Loucy (cell line): ENCODE data around the gene CHRNA5.

Experiments used
- EZH2phosphoT487 ChIP-seq: fragments of 200-600 bp; IDR thresholded peaks from 2 replicates; pipeline ENCODE4 v1.6.1; 2018; ENCODE audit warnings: antibody characterized with exemption, mild to moderate bottlenecking, moderate library complexity, borderline replicate concordance
- TF ChIP-seq, protein P1 (sequence below): fragments of 200-600 bp; sonication (generic); conservative IDR thresholded peaks from 2 replicates; pipeline ENCODE4 v1.5.1; 2014; ENCODE audit warnings: mild to moderate bottlenecking, antibody characterized with exemption, low read length

- TF ChIP-seq, protein P1, sequence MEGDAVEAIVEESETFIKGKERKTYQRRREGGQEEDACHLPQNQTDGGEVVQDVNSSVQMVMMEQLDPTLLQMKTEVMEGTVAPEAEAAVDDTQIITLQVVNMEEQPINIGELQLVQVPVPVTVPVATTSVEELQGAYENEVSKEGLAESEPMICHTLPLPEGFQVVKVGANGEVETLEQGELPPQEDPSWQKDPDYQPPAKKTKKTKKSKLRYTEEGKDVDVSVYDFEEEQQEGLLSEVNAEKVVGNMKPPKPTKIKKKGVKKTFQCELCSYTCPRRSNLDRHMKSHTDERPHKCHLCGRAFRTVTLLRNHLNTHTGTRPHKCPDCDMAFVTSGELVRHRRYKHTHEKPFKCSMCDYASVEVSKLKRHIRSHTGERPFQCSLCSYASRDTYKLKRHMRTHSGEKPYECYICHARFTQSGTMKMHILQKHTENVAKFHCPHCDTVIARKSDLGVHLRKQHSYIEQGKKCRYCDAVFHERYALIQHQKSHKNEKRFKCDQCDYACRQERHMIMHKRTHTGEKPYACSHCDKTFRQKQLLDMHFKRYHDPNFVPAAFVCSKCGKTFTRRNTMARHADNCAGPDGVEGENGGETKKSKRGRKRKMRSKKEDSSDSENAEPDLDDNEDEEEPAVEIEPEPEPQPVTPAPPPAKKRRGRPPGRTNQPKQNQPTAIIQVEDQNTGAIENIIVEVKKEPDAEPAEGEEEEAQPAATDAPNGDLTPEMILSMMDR: no peak
- no peak for TF ChIP-seq EZH2phosphoT487
Measured at GRCh38 chr15:78552597-78552996, 12.7 kb upstream of the CHRNA5 start.
